HCT116 (cell line): ENCODE measurements around the gene AP5M1. TPM values are rescaled to one million over a fixed set of nuclear protein-coding genes. Genes with fewer than 3 reads are reported as not detected.
A peak's percentile ranks its signal among the peaks of the same experiment; 100 is the strongest.
"Not testable (repeated sequence)": the region's sequence is repeated elsewhere in the genome, so short reads cannot be mapped to it uniquely, and the experiment has no call there.

Experiments
- ATAC-seq: fragments of 200-7000 bp; cut with Tn5 transposase; 2 replicates; pipeline ENCODE4 v1.9.1; 2020; ENCODE audit warnings: mild to moderate bottlenecking, moderate library complexity
- BruUV-seq: library from RNA; stranded (reverse); fragments of 400-500 nt; replicated peaks from 2 replicates; lab custom pipeline; 2021; lab: Mats Ljungman, UMichigan
- CTCF ChIA-PET: fragments of 300-600 bp; sonication (Branson Sonifier 250); formaldehyde crosslinking; loops from one replicate; lab custom pipeline; 2021; ENCODE audit warnings: antibody characterized with exemption; lab: Charles Lee
- POLR2A ChIA-PET: fragments of 300-600, 350-600 bp; sonication (Branson Sonifier 250); formaldehyde crosslinking; loops from one replicate; lab custom pipeline; 2021; ENCODE audit warnings: antibody characterized with exemption; lab: Charles Lee
- RAD21 ChIA-PET, 2 experiments: fragments of 300-600 bp; sonication (Branson Sonifier 250); formaldehyde crosslinking; loops; one replicate each; lab custom pipeline; 2023; ENCODE audit warnings: low total read pairs in 2 of 2; ENCODE audit not compliant: uncharacterized antibody in 2 of 2, unreplicated experiment in 2 of 2, low non-redundant PET in 1 of 2; lab: Charles Lee
- DNase-seq: peaks from one replicate; pipeline ENCODE4 v3.0.0-alpha.2; 2010; ENCODE audit warnings: low read depth, low spot score
- H2AFZ ChIP-seq: fragments of 200-600 bp; shearing (Covaris generic), sonication (generic); 2 replicates; pipeline ENCODE4 v1.6.1; 2017; ENCODE audit warnings: low read depth, mixed run types, mixed read lengths, antibody characterized with exemption, low read length; ENCODE audit not compliant: poor library complexity, severe bottlenecking
- H3K27ac ChIP-seq: 2 replicates; pipeline ENCODE4 v1.5.1; 2012; ENCODE audit warnings: low read depth, low read length
- H3K27me3 ChIP-seq: fragments of 200-600 bp; sonication (generic); 2 replicates; pipeline ENCODE4 v1.6.1; 2016; ENCODE audit warnings: mixed run types, low read length, mixed read lengths; ENCODE audit not compliant: insufficient read depth
- H3K36me3 ChIP-seq, 2 experiments: fragments of 200-500 bp in 1 of 2; fragments of 200-600 bp in 1 of 2; sonication (Bioruptor generic) in 1 of 2; sonication (generic) in 1 of 2; 2 replicates each; pipeline versions ENCODE4 v1.5.1 to v1.6.1; 2014 to 2016; ENCODE audit warnings: low read length in 2 of 2, inconsistent platforms in 1 of 2, mixed read lengths in 1 of 2, mixed run types in 1 of 2; ENCODE audit not compliant: insufficient read depth in 2 of 2, control insufficient read depth in 1 of 2
- H3K4me1 ChIP-seq, 2 experiments: fragments of 200-600 bp in 1 of 2; sonication (generic) in 1 of 2; 2 replicates each; pipeline versions ENCODE4 v1.5.1 to v1.6.1; 2012 to 2017; ENCODE audit warnings: low read length in 2 of 2, inconsistent platforms in 1 of 2, mild to moderate bottlenecking in 1 of 2, mixed read lengths in 1 of 2, mixed run types in 1 of 2, moderate library complexity in 1 of 2; ENCODE audit not compliant: insufficient read depth in 2 of 2, control insufficient read depth in 1 of 2
- H3K4me2 ChIP-seq: fragments of 200-600 bp; sonication (generic); 2 replicates; pipeline ENCODE4 v1.6.1; 2017; ENCODE audit warnings: mixed run types, low read length, mixed read lengths
- H3K4me3 ChIP-seq, 2 experiments: fragments of 200-600 bp in 1 of 2; sonication (generic) in 1 of 2; replicated peaks in 1 of 2; 2 replicates each; pipeline ENCODE4 v1.5.1; 2011 to 2016; ENCODE audit warnings: low read length in 2 of 2, control low read depth in 1 of 2, low read depth in 1 of 2, mild to moderate bottlenecking in 1 of 2, mixed read lengths in 1 of 2, mixed run types in 1 of 2
- H3K79me2 ChIP-seq: fragments of 200-600 bp; sonication (generic); 2 replicates; pipeline ENCODE4 v1.6.1; 2017; ENCODE audit warnings: mild to moderate bottlenecking, mixed run types, low read length, moderate library complexity, mixed read lengths; ENCODE audit not compliant: insufficient read depth
- H3K9ac ChIP-seq: fragments of 200-600 bp; sonication (generic); 2 replicates; pipeline ENCODE4 v1.6.1; 2016; ENCODE audit warnings: low read length, mixed read lengths
- H3K9me2 ChIP-seq: fragments of 200-600 bp; sonication (generic), shearing (Covaris generic); 2 replicates; pipeline ENCODE4 v1.6.1; 2017; ENCODE audit warnings: mixed run types, mild to moderate bottlenecking, moderate library complexity; ENCODE audit not compliant: insufficient read depth
- H3K9me3 ChIP-seq, 2 experiments: fragments of 200-500 bp in 1 of 2; fragments of 200-600 bp in 1 of 2; sonication (Bioruptor generic) in 1 of 2; sonication (generic) in 1 of 2; 2 replicates each; pipeline ENCODE4 v1.6.1; 2014 to 2017; ENCODE audit warnings: low read length in 2 of 2, mixed read lengths in 2 of 2, inconsistent platforms in 1 of 2, low read depth in 1 of 2, mild to moderate bottlenecking in 1 of 2, mixed run types in 1 of 2, moderate library complexity in 1 of 2; ENCODE audit not compliant: control insufficient read depth in 1 of 2, insufficient read depth in 1 of 2
- H4K20me1 ChIP-seq: fragments of 200-600 bp; sonication (generic), shearing (Covaris generic); 2 replicates; pipeline ENCODE4 v1.6.1; 2017; ENCODE audit warnings: mixed run types, mild to moderate bottlenecking, moderate library complexity; ENCODE audit not compliant: insufficient read depth
- CBX3 ChIP-seq: IDR thresholded peaks from 2 replicates; pipeline ENCODE4 v1.6.1; 2012; ENCODE audit warnings: low read depth
- CEBPB ChIP-seq: IDR thresholded peaks from 2 replicates; pipeline ENCODE4 v1.6.1; 2012; ENCODE audit warnings: low read depth
- CTCF ChIP-seq, 3 experiments: fragments of 200-600 bp in 1 of 3; sonication (generic) in 1 of 3; IDR thresholded peaks in 2 of 3; conservative IDR thresholded peaks in 1 of 3; 2 replicates each; pipeline ENCODE4 v1.5.1; 2012 to 2017; ENCODE audit warnings: low read depth in 2 of 3, low read length in 2 of 3, antibody characterized with exemption in 1 of 3, borderline replicate concordance in 1 of 3, control low read depth in 1 of 3, mild to moderate bottlenecking in 1 of 3, mixed read lengths in 1 of 3, mixed run types in 1 of 3, moderate library complexity in 1 of 3; ENCODE audit not compliant: insufficient read depth in 1 of 3
- EZH2phosphoT487 ChIP-seq: fragments of 200-600 bp; IDR thresholded peaks from 2 replicates; pipeline ENCODE4 v1.6.1; 2018; ENCODE audit warnings: antibody characterized with exemption, borderline replicate concordance
- FOSL1 ChIP-seq: IDR thresholded peaks from 2 replicates; pipeline ENCODE4 v1.6.1; 2012; ENCODE audit warnings: low read depth
- JUND ChIP-seq: IDR thresholded peaks from 2 replicates; pipeline ENCODE4 v1.6.1; 2012
- SRF ChIP-seq: IDR thresholded peaks from 2 replicates; pipeline ENCODE4 v1.6.1; 2012; ENCODE audit warnings: low read depth
- YY1 ChIP-seq: IDR thresholded peaks from 2 replicates; pipeline ENCODE4 v1.6.1; 2011; ENCODE audit warnings: low read length, low read depth, moderate library complexity, mild to moderate bottlenecking; ENCODE audit not compliant: insufficient replicate concordance; ENCODE audit errors: extremely low read depth
- ZFX ChIP-seq: fragments of 450-650 bp; IDR thresholded peaks from 2 replicates; pipeline ENCODE4 v1.6.1; 2017
- ZNF274 ChIP-seq: fragments of 200-500 bp; sonication (Bioruptor generic); IDR thresholded peaks from 2 replicates; pipeline ENCODE4 v1.6.1; 2014; ENCODE audit warnings: mild to moderate bottlenecking, low read depth, low read length, inconsistent platforms
- intact Hi-C: fragments of 100-400 bp; cut with micrococcal nuclease; formaldehyde crosslinking; loops from 2 replicates; pipeline ENCODE4 v1.10.0; 2022
- total RNA-seq: library from RNA; stranded (reverse); gene quantifications from one replicate; pipeline ENCODE4 v1.2.1, GENCODE V29; 2021; ENCODE audit not compliant: unreplicated experiment
- TF ChIP-seq, protein P1 (sequence below): IDR thresholded peaks from 2 replicates; pipeline ENCODE4 v1.6.1; 2012
- TF ChIP-seq, protein P2 (sequence below): IDR thresholded peaks from 2 replicates; pipeline ENCODE4 v1.6.1; 2012
- TF ChIP-seq, protein P3 (sequence below): IDR thresholded peaks from 2 replicates; pipeline ENCODE4 v1.6.1; 2011; ENCODE audit warnings: mild to moderate bottlenecking, low read length, moderate library complexity; ENCODE audit not compliant: insufficient replicate concordance; ENCODE audit errors: extremely low read depth

The AP5M1 gene
- total RNA-seq, 1 experiment from 2014 or later, result 25.3 TPM

- RAD21 ChIA-PET, H3K4me2 ChIP-seq, CTCF ChIA-PET, intact Hi-C loops, H3K9ac ChIP-seq, H3K36me3 ChIP-seq, H3K4me3 ChIP-seq, H2AFZ ChIP-seq, H3K27ac ChIP-seq, ATAC-seq, H3K27me3 ChIP-seq, H4K20me1 ChIP-seq, H3K9me2 ChIP-seq, H3K9me3 ChIP-seq, POLR2A ChIA-PET, BruUV-seq, DNase-seq: not testable (repeated sequence)
- Histone ChIP-seq H3K79me2 (peaks cover 94% of the 10 kb centered on the region), H3K4me1 (peaks cover 13 to 14% of the 10 kb centered on the region in 2 experiments; a peak in 3 of 4 replicates)
Measured at GRCh38 chr14:57258221-57258620, 10.6 kb upstream of the AP5M1 start.

DNA sequence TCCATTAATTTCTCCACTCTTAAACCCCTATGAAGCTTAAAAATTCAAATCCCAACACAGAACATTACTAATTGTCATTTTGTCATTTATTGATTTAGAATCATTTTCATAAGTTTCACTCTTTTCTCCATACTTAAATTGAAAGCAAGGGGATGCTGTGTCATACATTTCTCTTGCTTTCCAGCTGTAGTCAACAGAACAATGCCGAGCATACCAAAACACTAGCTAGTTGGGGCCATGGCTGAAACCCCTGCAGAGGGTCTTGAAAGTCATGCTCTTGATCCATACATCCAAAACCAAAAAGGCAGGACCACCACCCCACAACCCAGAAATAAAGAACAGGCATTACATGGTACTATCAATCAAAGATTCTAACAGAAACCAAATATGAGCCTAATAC is 9.1 kb upstream of the AP5M1 start:
- TF ChIP-seq, protein P1, sequence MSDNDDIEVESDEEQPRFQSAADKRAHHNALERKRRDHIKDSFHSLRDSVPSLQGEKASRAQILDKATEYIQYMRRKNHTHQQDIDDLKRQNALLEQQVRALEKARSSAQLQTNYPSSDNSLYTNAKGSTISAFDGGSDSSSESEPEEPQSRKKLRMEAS, result no peak
- TF ChIP-seq CBX3 (no peak), SRF (no peak), ZNF274 (no peak), CEBPB (no peak), EZH2phosphoT487 (no peak), JUND (no peak), YY1 (no peak), CTCF (IDR thresholded peaks at IDR 0.05 in 2 of 3, conservative IDR thresholded peaks at IDR 0.05 in 1 of 3; ENCODE audit: borderline replicate concordance in 1 of 3, insufficient read depth in 1 of 3, low read depth in 2 of 3, low read length in 2 of 3) (no peak), FOSL1 (no peak), ZFX (no peak)
- TF ChIP-seq, protein P2, sequence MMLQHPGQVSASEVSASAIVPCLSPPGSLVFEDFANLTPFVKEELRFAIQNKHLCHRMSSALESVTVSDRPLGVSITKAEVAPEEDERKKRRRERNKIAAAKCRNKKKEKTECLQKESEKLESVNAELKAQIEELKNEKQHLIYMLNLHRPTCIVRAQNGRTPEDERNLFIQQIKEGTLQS, result no peak
- TF ChIP-seq, protein P3, sequence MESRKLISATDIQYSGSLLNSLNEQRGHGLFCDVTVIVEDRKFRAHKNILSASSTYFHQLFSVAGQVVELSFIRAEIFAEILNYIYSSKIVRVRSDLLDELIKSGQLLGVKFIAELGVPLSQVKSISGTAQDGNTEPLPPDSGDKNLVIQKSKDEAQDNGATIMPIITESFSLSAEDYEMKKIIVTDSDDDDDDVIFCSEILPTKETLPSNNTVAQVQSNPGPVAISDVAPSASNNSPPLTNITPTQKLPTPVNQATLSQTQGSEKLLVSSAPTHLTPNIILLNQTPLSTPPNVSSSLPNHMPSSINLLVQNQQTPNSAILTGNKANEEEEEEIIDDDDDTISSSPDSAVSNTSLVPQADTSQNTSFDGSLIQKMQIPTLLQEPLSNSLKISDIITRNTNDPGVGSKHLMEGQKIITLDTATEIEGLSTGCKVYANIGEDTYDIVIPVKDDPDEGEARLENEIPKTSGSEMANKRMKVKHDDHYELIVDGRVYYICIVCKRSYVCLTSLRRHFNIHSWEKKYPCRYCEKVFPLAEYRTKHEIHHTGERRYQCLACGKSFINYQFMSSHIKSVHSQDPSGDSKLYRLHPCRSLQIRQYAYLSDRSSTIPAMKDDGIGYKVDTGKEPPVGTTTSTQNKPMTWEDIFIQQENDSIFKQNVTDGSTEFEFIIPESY, result no peak
- TF ChIP-seq, all 23 proteins: peak for 0
- BruUV-seq, result no TSS peak
- Histone ChIP-seq H2AFZ (no peak overlapping the region), H4K20me1 (no peaks in the 10 kb centered on the region; the same call in 1 of the 2 replicates), H3K4me3 (no peak overlapping the region), H3K27me3 (no peaks in the 10 kb centered on the region), H3K4me2 (peak overlapping the region; percentile 44), H3K9me3 (no peaks in the 10 kb centered on the region), H3K9ac (no peak overlapping the region), H3K36me3 (no peaks in the 10 kb centered on the region), H3K27ac (peak overlapping the region; percentile 3; the same call in 1 of the 2 replicates), H3K4me1 (peaks cover 13 to 14% of the 10 kb centered on the region in 2 experiments; a peak in 3 of 4 replicates), H3K79me2 (peaks cover 92% of the 10 kb centered on the region), H3K9me2 (no peaks in the 10 kb centered on the region)
- RAD21 ChIA-PET, result no interaction called here
- ATAC-seq (no peak), DNase-seq (no peak)
- CTCF ChIA-PET, result no interaction called here
- POLR2A ChIA-PET, result no interaction called here
- intact Hi-C loops, result no loop called here
